GM21381 (cell line): ENCODE measurements around the gene EEF2.
"Not testable (repeated sequence)": the region's sequence is repeated elsewhere in the genome, so short reads cannot be mapped to it uniquely, and the experiment has no call there.

Experiments used
- ATAC-seq: cut with Tn5 transposase; IDR thresholded peaks from one replicate; pipeline ENCODE4 v1.9.1; 2021; ENCODE audit warnings: mild to moderate bottlenecking, moderate library complexity; ENCODE audit not compliant: unreplicated experiment

EEF2 gene

GRCh38 chr19:4015705-4016402 is 30.6 kb upstream of the EEF2 start:
- no peak for ATAC-seq

DNA sequence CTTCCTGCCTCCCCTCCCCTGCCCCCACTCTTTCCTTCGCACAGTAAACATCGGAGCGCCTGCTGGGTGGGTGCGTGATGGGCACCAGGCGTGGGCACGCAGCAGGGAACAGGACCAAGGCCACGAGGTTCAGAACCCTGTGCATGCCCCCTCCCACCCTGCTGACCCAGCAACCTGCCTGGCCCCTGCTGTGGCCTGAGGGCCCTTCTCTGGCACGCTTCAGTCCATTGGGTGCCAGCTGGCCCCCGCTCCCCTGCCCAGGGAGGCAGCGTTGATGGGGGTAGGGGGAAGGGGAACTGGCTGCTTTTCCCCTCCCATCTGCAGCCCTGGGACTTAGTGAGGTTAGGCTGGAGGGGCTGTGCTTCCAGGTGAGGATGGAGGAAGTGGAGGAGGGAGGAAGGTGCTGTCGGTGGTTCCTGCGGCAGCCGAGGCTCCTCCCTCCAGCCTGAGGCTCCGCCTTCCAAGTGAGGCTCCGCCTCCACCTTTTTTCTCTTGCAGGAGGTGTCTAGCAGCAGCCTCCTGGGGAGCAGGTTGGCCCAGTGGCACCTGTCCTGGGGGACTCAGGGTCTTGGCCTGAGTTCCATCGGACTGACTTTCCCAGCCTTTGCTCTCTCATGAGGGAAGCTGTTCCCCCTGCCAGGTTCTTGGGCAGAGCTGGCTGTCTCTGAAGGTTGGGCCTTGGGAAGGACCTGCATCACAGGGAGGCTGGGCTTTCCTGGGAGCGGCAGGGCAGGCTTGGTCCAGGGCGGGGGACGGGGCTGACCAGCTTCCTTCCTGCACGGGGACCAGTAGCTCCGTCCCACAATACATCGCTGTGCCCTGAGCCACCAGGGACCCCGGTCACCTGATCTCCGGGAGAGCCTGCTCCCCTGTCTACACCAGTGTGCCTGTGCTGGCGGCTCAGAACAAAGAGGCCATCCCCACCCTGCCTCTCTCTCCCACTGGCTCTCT is 29.6 kb upstream of the EEF2 start:
- no peak for ATAC-seq

- ATAC-seq = no peak
Observed at GRCh38 chr19:4013886-4014540, 28.8 kb upstream of the EEF2 start.

DNA sequence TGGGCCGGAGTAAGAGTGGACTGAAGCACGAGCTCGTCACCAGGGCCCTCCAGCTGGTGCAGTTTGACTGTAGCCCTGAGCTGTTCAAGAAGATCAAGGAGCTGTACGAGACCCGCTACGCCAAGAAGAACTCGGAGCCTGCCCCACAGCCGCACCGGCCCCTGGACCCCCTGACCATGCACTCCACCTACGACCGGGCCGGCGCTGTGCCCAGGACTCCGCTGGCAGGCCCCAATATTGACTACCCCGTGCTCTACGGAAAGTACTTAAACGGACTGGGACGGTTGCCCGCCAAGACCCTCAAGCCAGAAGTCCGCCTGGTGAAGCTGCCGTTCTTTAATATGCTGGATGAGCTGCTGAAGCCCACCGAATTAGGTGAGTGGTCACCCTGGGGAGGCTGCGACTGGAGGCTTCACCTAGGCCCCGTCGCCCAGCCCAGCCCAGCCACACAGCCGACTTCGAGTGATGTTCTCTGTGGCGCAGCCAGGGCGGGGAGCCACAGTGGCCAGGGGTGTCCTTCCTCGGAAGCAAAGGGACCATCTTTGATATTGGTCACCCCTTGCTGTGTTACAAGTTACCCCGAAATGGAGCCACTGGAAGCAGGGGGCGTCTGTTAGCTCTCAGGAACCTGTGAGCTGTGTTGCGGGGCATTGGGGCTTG is 27.8 kb upstream of the EEF2 start:
- no peak for ATAC-seq

DNA sequence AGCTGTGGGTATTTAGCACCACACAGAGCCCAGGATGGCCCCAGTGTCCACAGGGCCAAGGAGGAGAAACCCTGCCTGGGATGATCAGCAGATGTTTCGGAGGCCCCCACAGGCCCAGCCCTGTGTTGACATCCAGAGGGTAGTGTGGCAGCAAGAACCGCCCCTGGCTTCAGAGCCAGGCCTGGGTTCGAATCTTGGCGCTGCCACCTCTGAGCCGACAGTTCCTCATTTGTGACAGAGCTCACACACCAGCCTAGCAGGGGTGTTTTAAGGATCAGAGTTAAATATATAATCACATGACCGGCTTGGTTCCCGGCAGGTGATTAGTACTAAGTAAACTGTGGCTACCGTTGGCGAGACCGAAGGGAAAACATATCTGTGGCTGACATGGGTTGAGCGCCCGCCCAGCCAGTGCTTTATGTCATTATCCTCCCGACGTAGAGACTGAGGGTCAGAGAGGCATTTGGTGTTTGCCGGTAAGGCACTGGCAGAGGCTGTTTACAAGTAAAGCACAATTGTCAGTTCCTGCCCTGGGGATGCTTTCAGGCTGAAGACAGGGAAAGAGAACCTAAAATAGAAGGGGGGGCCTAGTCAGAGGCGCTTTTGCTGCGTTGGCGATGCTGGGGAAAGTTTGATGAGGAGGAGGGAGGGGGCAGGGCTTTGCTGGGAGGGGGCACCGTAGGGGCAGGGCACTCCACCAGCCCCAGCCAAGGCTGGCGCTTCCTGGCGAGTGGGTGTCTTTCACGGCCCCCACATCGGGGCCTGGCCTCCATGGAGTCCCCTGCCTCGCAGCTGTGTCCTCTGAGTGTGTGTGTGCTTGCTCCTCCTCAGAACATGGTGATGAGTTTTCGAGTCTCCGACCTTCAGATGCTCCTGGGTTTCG is 27.1 kb upstream of the EEF2 start:
- ATAC-seq = no peak

DNA sequence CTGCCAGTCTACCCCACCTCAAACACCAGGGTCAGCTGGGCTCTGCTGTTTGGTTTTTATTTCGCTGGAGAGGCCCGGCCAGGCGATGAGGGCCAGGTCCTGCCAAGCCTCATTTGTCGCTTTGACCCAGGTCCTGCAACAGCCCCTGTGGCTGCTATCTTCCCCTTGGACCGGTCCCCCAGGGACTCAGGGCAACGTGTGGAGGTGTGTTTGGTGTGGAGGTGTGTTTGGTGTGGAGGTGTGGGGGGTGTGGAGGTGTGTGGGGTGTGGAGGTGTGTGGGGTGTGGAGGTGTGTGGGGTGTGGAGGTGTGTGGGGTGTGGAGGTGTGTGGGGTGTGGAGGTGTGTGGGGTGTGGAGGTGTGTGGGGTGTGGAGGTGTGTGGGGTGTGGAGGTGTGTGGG is 26.2 kb upstream of the EEF2 start:
- ATAC-seq = not testable (repeated sequence)

DNA sequence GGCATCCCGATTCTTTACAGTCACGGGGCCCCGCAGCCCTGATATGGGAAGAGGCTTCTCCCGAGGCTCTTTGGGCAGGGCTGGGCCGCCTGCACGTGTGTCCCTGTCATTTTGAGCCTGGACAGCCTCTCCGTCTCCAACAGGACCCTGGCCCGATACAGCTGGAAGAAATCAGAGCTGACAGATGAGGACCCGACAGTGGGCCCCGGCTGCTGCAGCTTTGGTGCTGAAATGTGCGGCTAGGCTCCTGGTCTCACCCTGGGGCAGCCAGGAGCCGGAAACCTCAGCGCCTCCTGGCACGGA is 25.5 kb upstream of the EEF2 start:
- ATAC-seq = no peak

DNA sequence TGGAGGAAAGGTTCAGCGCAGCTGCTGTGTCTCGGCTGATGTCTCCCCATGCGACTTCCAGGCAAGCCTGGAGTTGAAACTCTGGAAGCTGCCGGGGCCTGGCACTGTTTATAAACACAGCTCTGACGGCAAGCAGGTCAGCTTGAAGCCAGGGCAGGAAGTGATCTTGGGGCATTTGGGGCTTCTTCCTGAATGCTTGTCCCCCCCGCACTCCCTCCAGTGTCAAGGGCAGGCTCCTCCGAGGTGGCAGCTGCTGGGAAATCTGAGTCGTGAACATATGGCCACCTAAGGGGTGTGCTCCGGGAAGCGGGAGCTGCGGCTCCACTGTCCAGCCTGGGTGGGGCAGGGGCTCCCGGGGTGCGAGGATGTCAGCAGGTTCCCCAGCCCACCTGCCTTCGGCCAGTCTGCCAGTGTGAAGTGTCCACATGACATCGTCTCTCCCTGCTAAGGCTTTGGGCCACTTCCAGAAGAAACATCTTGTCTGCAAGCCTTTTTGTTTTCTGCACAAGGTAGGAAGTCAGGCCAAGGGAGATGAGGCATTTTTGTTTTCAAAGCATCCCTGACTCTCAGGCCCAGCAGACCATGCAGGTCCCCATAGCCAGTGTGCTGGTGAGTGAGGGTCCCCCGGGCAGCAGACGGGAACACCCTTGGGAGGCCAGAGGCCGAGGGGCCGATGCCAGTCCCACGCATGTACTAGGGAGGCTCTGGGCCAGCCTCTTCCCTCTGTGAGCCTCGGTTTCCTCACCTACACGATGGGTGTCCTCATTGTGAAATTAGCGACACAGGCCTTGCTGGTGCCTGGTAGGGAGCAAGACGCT is 24.9 kb upstream of the EEF2 start:
- ATAC-seq = no peak

GRCh38 chr19:4007836-4008539 is 22.7 kb upstream of the EEF2 start:
- ATAC-seq = peak; percentile 17

DNA sequence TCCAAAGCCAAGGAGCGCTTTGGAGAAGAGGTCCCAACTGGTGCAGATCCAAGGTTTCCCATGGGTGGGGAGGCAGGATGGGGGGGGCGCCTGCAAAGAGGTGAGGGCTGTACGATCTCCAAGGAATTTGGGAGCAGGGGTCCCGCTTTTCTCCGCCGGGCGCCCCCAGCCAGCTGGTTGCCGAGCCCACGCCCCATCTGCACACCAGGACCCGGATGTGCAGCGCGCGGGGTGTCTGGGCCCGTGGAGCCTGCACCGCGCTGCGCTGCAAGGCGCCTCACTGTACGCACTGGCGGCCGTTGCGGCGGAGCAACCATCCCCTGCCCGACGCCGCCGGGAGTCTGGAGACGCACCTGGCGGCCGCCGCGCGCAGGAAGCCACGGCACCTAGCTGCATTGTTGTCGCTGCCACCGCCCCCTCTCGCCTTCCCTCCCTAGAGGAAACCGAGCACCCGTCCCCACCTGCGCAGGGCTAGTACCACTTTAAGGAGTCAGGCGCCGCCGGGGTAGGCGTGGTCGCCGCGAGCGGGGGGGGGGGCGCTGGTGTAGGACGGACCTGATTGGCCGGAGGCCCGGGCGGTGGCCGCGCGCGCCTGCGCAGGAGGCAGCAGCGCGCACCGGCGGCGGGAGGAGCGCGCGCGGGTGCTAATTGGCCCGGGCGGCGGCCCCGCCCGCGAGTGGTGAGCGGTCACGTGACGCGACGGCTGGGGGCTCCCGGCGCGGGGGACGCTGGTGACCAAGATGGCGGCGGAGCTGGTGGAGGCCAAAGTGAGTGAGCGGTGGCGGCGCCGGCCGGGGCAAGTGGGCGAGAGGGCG is 22.0 kb upstream of the EEF2 start, which contains the start of gene PIAS4:
Gene PIAS4, plus strand, starts transcription at position 716 of the 815 bp plus-strand sequence. Its CDS starts 25 bp downstream, at position 741.
- peak; percentile 84 for ATAC-seq

DNA sequence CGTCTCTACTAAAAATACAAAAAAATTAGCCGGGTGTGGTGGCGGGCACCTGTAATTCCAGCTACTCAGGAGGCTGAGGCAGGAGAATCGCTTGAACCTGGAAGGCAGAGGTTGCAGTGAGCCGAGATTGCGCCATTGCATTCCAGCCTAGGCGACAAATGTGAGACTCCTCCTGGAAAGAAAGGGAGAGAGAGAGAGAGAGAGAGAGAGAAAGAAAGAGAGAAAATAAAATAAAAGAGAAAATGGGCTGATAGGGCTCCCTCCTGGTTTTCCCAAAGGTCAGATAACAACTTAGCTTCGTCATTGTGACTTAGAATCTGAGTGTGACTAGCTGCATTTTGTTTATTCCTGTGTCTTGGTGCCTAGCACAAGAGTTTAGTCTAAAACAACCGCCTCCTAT is 20.2 kb upstream of the EEF2 start:
- ATAC-seq = not testable (repeated sequence)

GRCh38 chr19:4000798-4001197 is 15.5 kb upstream of the EEF2 start:
- not testable (repeated sequence) for ATAC-seq

- not testable (repeated sequence) for ATAC-seq
Observed at GRCh38 chr19:3998667-3999412, 13.6 kb upstream of the EEF2 start.

- ATAC-seq = no peak
Observed at GRCh38 chr19:3995607-3996006, 10.3 kb upstream of the EEF2 start.

- ATAC-seq = no peak
Observed at GRCh38 chr19:3990815-3991117, 5.5 kb upstream of the EEF2 start.

DNA sequence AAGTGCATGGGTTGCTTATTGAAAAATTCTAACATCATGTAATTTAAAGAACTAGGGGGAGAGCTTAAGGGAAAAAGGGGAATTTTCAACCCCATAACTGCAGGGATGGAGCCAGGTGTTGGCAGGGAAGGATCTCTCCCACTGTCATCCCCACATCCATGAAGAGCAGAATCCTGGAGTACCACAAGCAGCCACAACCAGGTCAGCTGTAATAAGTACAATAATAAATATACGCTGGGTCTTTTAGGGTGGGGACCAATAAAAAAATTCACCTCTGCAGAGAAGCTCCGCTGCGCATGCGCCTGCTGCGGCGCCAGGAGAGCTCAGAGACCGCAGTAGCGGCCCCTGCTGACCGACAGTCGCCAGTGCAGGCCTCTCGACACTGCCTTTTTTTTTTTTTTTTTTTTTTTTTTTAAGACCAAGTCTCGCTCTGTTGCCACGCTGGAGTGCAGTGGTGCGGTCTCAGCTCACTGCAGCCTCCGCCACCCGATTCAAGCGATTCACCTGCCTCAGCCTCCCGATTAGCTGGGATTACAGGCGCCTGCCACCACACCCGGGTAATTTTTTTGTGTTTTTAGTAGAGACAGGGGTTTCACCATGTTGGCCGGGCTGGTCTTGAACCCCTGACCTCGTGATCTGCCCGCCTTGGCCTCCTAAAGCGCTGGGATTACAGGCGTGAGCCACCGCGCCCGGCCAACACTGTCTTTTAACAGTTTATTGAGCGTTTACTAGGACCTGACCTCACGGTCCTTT is 2.5 kb upstream of the EEF2 start:
- no peak for ATAC-seq
